Keratinocyte (primary cell): ENCODE data around the gene PARD3B. TPM values are rescaled to one million over a fixed set of nuclear protein-coding genes. Genes with fewer than 3 reads are reported as not detected.

ENCODE experiments used
- DNase-seq: peaks from one replicate; pipeline ENCODE4 v3.0.0-alpha.2; 2011; ENCODE audit warnings: low read depth, missing footprints, low spot score
- FAIRE-seq: peaks from 2 replicates; lab custom pipeline; 2011; peaks lifted over from hg19 to GRCh38; lab: Jason Lieb, UNC
- H2AFZ ChIP-seq: 2 replicates; pipeline ENCODE4 v1.6.0; 2012; ENCODE audit warnings: low read length, control low read depth, inconsistent platforms; ENCODE audit not compliant: control insufficient read depth
- H3K27ac ChIP-seq: 2 replicates; pipeline ENCODE4 v1.5.1; 2011; ENCODE audit warnings: low read length; ENCODE audit not compliant: control insufficient read depth, insufficient read depth
- H3K27me3 ChIP-seq: 3 replicates; pipeline ENCODE4 v1.6.0; 2011; ENCODE audit warnings: low read length; ENCODE audit not compliant: control insufficient read depth, insufficient read depth; ENCODE audit errors: extremely low read depth
- H3K36me3 ChIP-seq, 2 experiments: 2 replicates in 1 of 2; 3 replicates in 1 of 2; pipeline ENCODE4 v1.5.1; 2011; ENCODE audit warnings: low read length in 2 of 2, mild to moderate bottlenecking in 1 of 2; ENCODE audit not compliant: control insufficient read depth in 2 of 2, insufficient read depth in 2 of 2; ENCODE audit errors: extremely low read depth in 1 of 2
- H3K4me1 ChIP-seq: 3 replicates; pipeline ENCODE4 v1.5.1; 2011; ENCODE audit warnings: low read length; ENCODE audit not compliant: control insufficient read depth, insufficient read depth; ENCODE audit errors: extremely low read depth
- H3K4me2 ChIP-seq: 3 replicates; pipeline ENCODE4 v1.6.0; 2011; ENCODE audit warnings: low read depth, low read length; ENCODE audit not compliant: control insufficient read depth, insufficient read depth; ENCODE audit errors: extremely low read depth
- H3K4me3 ChIP-seq, 3 experiments: fragments of 200-600 bp in 1 of 3; sonication (generic) in 1 of 3; 2 replicates in 2 of 3; 3 replicates in 1 of 3; pipeline ENCODE4 v1.5.1; 2011 to 2016; ENCODE audit warnings: low read length in 3 of 3, mild to moderate bottlenecking in 3 of 3, control low read depth in 2 of 3, inconsistent platforms in 1 of 3, low read depth in 1 of 3, mixed read lengths in 1 of 3, mixed run types in 1 of 3, moderate library complexity in 1 of 3; ENCODE audit not compliant: control insufficient read depth in 2 of 3, insufficient read depth in 2 of 3; ENCODE audit errors: extremely low read depth in 1 of 3
- H3K79me2 ChIP-seq: 2 replicates; pipeline ENCODE4 v1.6.0; 2012; ENCODE audit warnings: low read length; ENCODE audit not compliant: control insufficient read depth, insufficient read depth
- H3K9ac ChIP-seq: 3 replicates; pipeline ENCODE4 v1.6.0; 2011; ENCODE audit warnings: low read length; ENCODE audit not compliant: control insufficient read depth, insufficient read depth; ENCODE audit errors: extremely low read depth
- H3K9me1 ChIP-seq: 3 replicates; pipeline ENCODE4 v1.6.0; 2011; ENCODE audit warnings: low read length; ENCODE audit not compliant: control insufficient read depth, insufficient read depth; ENCODE audit errors: extremely low read depth
- H3K9me3 ChIP-seq: 2 replicates; pipeline ENCODE4 v1.5.1; 2012; ENCODE audit warnings: low read depth, low read length; ENCODE audit not compliant: control insufficient read depth
- H4K20me1 ChIP-seq: 3 replicates; pipeline ENCODE4 v1.6.0; 2011; ENCODE audit warnings: low read length; ENCODE audit not compliant: control insufficient read depth, insufficient read depth; ENCODE audit errors: extremely low read depth
- EZH2 ChIP-seq: IDR thresholded peaks from one replicate; pipeline ENCODE4 v1.6.1; 2012; ENCODE audit warnings: inconsistent platforms, mild to moderate bottlenecking, low read length, moderate library complexity
- dilution Hi-C: fragments of 300-500 bp; cut with MboI; formaldehyde crosslinking; loops from one replicate; pipeline ENCODE4 v1.7.0; 2020; ENCODE audit warnings: low sequenced_read_pairs; ENCODE audit not compliant: extremely low pct_ligation_motif_present
- polyA plus RNA-seq, 5 experiments: library from polyadenylated mRNA; depleted of rRNA in 3 of 5; stranded (reverse) in 3 of 5; stranded (forward) in 1 of 5; unstranded in 1 of 5; fragments of >200 nt; gene quantifications; 1 replicate in 1 of 5; 2 replicates in 3 of 5; 3 replicates in 1 of 5; pipeline versions ENCODE4 v1.2.1 to v1.2.3, GENCODE V29; 2011 to 2012; ENCODE audit warnings: missing spikeins in 2 of 5, low read depth in 1 of 5, low replicate concordance in 1 of 5
- TF ChIP-seq, protein P1 (sequence below), 3 experiments: IDR thresholded peaks in 1 of 3; conservative IDR thresholded peaks in 1 of 3; optimal IDR thresholded peaks in 1 of 3; 2 replicates in 2 of 3; 3 replicates in 1 of 3; pipeline versions ENCODE3 to v1.5.1; 2011; ENCODE audit warnings: low read length in 3 of 3, mild to moderate bottlenecking in 3 of 3, moderate library complexity in 2 of 3, control low read depth in 1 of 3, inconsistent platforms in 1 of 3; ENCODE audit not compliant: insufficient read depth in 2 of 3; ENCODE audit errors: extremely low read depth in 1 of 3

The PARD3B gene
- polyA plus RNA-seq, 1 donor (not counting 4 experiments of a cell fraction or from before 2014, with no cell fraction given) = 1.2 TPM

DNA sequence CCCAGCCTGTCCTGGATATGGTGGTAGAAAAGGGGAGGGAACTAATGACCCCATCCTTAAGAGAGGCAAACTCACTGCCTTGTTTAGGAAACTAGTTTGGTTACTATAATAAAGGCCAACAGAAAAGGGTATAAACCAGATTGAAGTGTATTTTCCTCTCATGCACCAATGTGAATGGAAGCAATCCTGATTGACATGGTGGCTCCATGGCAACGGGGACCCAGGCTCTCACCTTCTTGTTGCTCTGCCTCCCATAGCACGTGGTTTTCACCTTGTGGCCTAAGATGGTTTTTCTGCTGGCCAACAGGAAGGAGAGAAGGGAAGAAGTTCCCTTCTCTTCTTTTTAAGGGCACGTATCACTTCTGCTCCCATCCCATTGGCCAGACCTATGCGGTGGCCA is 1069.7 kb downstream of the PARD3B start:
- dilution Hi-C loops = no loop called here
- no peak for FAIRE-seq

DNA sequence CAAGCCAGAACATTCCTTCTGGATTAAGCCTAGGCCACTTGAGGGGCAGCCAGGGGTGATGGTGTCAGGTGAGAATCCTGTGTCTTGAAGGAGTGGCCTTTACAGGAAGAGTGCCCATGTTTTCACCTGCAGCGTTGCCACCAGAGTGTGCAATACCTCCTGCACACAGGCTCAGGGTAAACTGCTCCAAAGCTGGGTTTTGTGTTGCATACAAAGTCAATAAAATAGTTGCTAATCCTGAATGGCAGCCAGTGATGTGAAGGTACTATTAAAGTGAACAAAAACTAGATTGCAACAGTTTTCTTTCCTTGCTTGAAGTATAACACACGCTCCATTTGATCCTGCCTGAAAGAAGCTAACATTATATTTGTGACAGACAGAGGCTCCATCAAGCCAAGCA is 1072.6 kb downstream of the PARD3B start:
- DNase-seq (no peak), FAIRE-seq (no peak)
- H3K36me3 ChIP-seq = no peaks in the 10 kb centered on the region
- no peaks in the 10 kb centered on the region for H3K9me3 ChIP-seq
- no peaks in the 10 kb centered on the region for H3K27me3 ChIP-seq
- no peak overlapping the region for H2AFZ ChIP-seq
- no peaks in the 10 kb centered on the region for H3K79me2 ChIP-seq
- H3K4me3 ChIP-seq = no peak overlapping the region
- dilution Hi-C loops = no loop called here
- H4K20me1 ChIP-seq = no peaks in the 10 kb centered on the region
- no peaks in the 10 kb centered on the region for H3K4me1 ChIP-seq
- no peak overlapping the region for H3K27ac ChIP-seq
- no peak overlapping the region for H3K4me2 ChIP-seq
- H3K9ac ChIP-seq = no peak overlapping the region
- no peaks in the 10 kb centered on the region for H3K9me1 ChIP-seq
- no peak for TF ChIP-seq EZH2
- TF ChIP-seq, protein P1, sequence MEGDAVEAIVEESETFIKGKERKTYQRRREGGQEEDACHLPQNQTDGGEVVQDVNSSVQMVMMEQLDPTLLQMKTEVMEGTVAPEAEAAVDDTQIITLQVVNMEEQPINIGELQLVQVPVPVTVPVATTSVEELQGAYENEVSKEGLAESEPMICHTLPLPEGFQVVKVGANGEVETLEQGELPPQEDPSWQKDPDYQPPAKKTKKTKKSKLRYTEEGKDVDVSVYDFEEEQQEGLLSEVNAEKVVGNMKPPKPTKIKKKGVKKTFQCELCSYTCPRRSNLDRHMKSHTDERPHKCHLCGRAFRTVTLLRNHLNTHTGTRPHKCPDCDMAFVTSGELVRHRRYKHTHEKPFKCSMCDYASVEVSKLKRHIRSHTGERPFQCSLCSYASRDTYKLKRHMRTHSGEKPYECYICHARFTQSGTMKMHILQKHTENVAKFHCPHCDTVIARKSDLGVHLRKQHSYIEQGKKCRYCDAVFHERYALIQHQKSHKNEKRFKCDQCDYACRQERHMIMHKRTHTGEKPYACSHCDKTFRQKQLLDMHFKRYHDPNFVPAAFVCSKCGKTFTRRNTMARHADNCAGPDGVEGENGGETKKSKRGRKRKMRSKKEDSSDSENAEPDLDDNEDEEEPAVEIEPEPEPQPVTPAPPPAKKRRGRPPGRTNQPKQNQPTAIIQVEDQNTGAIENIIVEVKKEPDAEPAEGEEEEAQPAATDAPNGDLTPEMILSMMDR (optimal IDR thresholded peaks at IDR 0.05 in 1 of 3, IDR thresholded peaks at IDR 0.05 in 1 of 3, conservative IDR thresholded peaks at IDR 0.05 in 1 of 3; ENCODE audit: extremely low read depth in 1 of 3, insufficient read depth in 2 of 3, low read length in 3 of 3) = no peak

More for the DNA sequence above, 1069.7 kb downstream of the PARD3B start:
- H4K20me1 ChIP-seq = no peaks in the 10 kb centered on the region
- no peak overlapping the region for H3K4me3 ChIP-seq
- H3K36me3 ChIP-seq = no peaks in the 10 kb centered on the region
- no peak overlapping the region for H3K4me2 ChIP-seq
- TF ChIP-seq, protein P1 (optimal IDR thresholded peaks at IDR 0.05 in 1 of 3, IDR thresholded peaks at IDR 0.05 in 1 of 3, conservative IDR thresholded peaks at IDR 0.05 in 1 of 3; ENCODE audit: extremely low read depth in 1 of 3, insufficient read depth in 2 of 3, low read length in 3 of 3) = no peak
- no peak for TF ChIP-seq EZH2
- no peaks in the 10 kb centered on the region for H3K27me3 ChIP-seq
- no peaks in the 10 kb centered on the region for H3K79me2 ChIP-seq
- H2AFZ ChIP-seq = no peak overlapping the region
- H3K9me3 ChIP-seq = no peaks in the 10 kb centered on the region
- no peaks in the 10 kb centered on the region for H3K4me1 ChIP-seq
- no peak overlapping the region for H3K27ac ChIP-seq
- H3K9ac ChIP-seq = no peak overlapping the region
- no peaks in the 10 kb centered on the region for H3K9me1 ChIP-seq
- no peak for DNase-seq
